Liver (tissue), 3 donors: ENCODE results near the gene KIF7.

Source experiments
- EGR1 ChIP-seq, 2 donors: IDR thresholded peaks; 2 replicates each; pipeline ENCODE4 v1.6.1; 2016 to 2018; ENCODE audit warnings: antibody characterized with exemption in 2 of 2, low read depth in 2 of 2
- FOXA1 ChIP-seq: IDR thresholded peaks from 2 replicates; pipeline ENCODE4 v1.6.1; 2016; ENCODE audit warnings: antibody characterized with exemption
- GABPA ChIP-seq, 2 donors: IDR thresholded peaks in 1 of 2; conservative IDR thresholded peaks in 1 of 2; 2 replicates each; pipeline ENCODE4 v1.6.1; 2016; ENCODE audit warnings: antibody characterized with exemption in 2 of 2, mild to moderate bottlenecking in 1 of 2, moderate library complexity in 1 of 2
- HNF4A ChIP-seq, 2 donors: conservative IDR thresholded peaks; 2 replicates each; pipeline ENCODE4 v1.6.1; 2016; ENCODE audit warnings: antibody characterized with exemption in 2 of 2, mild to moderate bottlenecking in 2 of 2
- HNF4G ChIP-seq: IDR thresholded peaks from 2 replicates; pipeline ENCODE4 v1.6.1; 2016; ENCODE audit warnings: antibody characterized with exemption
- JUND ChIP-seq, 2 donors: IDR thresholded peaks; 2 replicates each; pipeline ENCODE4 v1.6.1; 2016; ENCODE audit warnings: antibody characterized with exemption in 2 of 2
- NR2F2 ChIP-seq: IDR thresholded peaks from 2 replicates; pipeline ENCODE4 v1.6.1; 2016; ENCODE audit warnings: antibody characterized with exemption
- RAD21 ChIP-seq, 2 donors: IDR thresholded peaks; 2 replicates each; pipeline ENCODE4 v1.6.1; 2016; ENCODE audit warnings: antibody characterized with exemption in 2 of 2, mild to moderate bottlenecking in 2 of 2
- TAF1 ChIP-seq: conservative IDR thresholded peaks from 2 replicates; pipeline ENCODE4 v1.6.1; 2016; ENCODE audit warnings: antibody characterized with exemption, mild to moderate bottlenecking
- YY1 ChIP-seq: IDR thresholded peaks from 2 replicates; pipeline ENCODE4 v1.6.1; 2016; ENCODE audit warnings: antibody characterized with exemption, mild to moderate bottlenecking
- TF ChIP-seq, protein P1 (sequence below): fragments of 150-350 bp; IDR thresholded peaks from 2 replicates; pipeline ENCODE4 v1.5.1; 2017; ENCODE audit warnings: improper control_type of control experiment, low read depth, low read length; ENCODE audit not compliant: missing input control
- TF ChIP-seq, protein P2 (sequence below): IDR thresholded peaks from 2 replicates; pipeline ENCODE4 v1.6.1; 2016; ENCODE audit warnings: antibody characterized with exemption
- TF ChIP-seq, protein P3 (sequence below): IDR thresholded peaks from 2 replicates; pipeline ENCODE4 v1.6.1; 2016; ENCODE audit warnings: antibody characterized with exemption
- TF ChIP-seq, protein P4 (sequence below): IDR thresholded peaks from 2 replicates; pipeline ENCODE4 v1.6.1; 2016; ENCODE audit warnings: antibody characterized with exemption, mild to moderate bottlenecking
- donor health status: healthy.
- donor health status: healthy.

DNA sequence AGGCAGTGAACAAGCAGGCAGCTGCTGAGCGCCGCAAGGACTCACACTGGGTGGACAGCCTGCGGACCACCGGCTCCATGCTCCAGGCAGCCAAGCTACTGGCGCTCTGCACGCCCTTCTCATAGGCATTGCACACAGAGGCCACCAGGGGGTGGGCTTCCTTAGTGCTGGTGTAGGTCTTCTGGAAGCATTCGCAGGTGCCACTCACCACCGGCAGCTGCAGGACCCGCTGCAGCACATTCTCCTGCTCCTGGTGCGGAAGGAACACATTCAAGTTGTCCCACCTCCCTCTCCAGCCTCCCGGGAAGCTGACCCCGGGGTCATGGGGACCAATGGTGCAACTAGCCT is 17.9 kb upstream of the KIF7 start:
- TF ChIP-seq, protein P1, sequence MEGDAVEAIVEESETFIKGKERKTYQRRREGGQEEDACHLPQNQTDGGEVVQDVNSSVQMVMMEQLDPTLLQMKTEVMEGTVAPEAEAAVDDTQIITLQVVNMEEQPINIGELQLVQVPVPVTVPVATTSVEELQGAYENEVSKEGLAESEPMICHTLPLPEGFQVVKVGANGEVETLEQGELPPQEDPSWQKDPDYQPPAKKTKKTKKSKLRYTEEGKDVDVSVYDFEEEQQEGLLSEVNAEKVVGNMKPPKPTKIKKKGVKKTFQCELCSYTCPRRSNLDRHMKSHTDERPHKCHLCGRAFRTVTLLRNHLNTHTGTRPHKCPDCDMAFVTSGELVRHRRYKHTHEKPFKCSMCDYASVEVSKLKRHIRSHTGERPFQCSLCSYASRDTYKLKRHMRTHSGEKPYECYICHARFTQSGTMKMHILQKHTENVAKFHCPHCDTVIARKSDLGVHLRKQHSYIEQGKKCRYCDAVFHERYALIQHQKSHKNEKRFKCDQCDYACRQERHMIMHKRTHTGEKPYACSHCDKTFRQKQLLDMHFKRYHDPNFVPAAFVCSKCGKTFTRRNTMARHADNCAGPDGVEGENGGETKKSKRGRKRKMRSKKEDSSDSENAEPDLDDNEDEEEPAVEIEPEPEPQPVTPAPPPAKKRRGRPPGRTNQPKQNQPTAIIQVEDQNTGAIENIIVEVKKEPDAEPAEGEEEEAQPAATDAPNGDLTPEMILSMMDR: peak; percentile 25
- TF ChIP-seq, protein P2, sequence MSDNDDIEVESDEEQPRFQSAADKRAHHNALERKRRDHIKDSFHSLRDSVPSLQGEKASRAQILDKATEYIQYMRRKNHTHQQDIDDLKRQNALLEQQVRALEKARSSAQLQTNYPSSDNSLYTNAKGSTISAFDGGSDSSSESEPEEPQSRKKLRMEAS: no peak
- TF ChIP-seq YY1 (no peak), HNF4G (no peak), TAF1 (no peak), HNF4A (conservative IDR thresholded peaks at IDR 0.05) (no peak), EGR1 (IDR thresholded peaks at IDR 0.05; ENCODE audit: low read depth in 2 of 2) (no peak), RAD21 (IDR thresholded peaks at IDR 0.05) (peak in 1 of 2 donors; percentile 39), NR2F2 (no peak), FOXA1 (no peak), GABPA (IDR thresholded peaks at IDR 0.05 in 1 of 2, conservative IDR thresholded peaks at IDR 0.05 in 1 of 2) (no peak), JUND (IDR thresholded peaks at IDR 0.05) (no peak)
- TF ChIP-seq, protein P3, sequence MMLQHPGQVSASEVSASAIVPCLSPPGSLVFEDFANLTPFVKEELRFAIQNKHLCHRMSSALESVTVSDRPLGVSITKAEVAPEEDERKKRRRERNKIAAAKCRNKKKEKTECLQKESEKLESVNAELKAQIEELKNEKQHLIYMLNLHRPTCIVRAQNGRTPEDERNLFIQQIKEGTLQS: no peak
- TF ChIP-seq, protein P4, sequence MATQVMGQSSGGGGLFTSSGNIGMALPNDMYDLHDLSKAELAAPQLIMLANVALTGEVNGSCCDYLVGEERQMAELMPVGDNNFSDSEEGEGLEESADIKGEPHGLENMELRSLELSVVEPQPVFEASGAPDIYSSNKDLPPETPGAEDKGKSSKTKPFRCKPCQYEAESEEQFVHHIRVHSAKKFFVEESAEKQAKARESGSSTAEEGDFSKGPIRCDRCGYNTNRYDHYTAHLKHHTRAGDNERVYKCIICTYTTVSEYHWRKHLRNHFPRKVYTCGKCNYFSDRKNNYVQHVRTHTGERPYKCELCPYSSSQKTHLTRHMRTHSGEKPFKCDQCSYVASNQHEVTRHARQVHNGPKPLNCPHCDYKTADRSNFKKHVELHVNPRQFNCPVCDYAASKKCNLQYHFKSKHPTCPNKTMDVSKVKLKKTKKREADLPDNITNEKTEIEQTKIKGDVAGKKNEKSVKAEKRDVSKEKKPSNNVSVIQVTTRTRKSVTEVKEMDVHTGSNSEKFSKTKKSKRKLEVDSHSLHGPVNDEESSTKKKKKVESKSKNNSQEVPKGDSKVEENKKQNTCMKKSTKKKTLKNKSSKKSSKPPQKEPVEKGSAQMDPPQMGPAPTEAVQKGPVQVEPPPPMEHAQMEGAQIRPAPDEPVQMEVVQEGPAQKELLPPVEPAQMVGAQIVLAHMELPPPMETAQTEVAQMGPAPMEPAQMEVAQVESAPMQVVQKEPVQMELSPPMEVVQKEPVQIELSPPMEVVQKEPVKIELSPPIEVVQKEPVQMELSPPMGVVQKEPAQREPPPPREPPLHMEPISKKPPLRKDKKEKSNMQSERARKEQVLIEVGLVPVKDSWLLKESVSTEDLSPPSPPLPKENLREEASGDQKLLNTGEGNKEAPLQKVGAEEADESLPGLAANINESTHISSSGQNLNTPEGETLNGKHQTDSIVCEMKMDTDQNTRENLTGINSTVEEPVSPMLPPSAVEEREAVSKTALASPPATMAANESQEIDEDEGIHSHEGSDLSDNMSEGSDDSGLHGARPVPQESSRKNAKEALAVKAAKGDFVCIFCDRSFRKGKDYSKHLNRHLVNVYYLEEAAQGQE: no peak
